GM18511 (cell line): ENCODE results near the gene PEAR1.

Experiments used
- ATAC-seq: cut with Tn5 transposase; IDR thresholded peaks from one replicate; pipeline ENCODE4 v1.9.1; 2021; ENCODE audit warnings: mild to moderate bottlenecking, moderate library complexity; ENCODE audit not compliant: unreplicated experiment

Gene PEAR1

DNA sequence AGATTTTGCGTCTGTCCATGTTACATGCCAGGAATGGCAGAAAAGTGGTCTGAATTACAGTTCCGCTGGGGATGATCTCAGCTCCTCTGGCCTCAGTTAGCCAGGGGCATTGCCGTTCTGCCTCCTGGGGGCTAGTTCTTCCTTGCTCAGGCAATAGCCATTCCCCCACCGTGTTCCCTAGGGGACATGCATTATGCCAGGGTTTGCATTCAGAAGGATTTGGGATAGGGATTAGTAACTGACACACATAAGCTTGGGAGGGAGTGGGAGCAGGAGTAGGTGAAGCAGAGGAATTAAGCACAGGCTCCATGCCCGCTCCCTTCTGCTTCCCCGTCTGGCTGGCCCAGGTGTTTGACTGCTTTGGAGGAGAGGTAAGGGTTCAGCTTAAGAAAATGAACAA, 39.6 kb downstream of the PEAR1 start:
- ATAC-seq = no peak

DNA sequence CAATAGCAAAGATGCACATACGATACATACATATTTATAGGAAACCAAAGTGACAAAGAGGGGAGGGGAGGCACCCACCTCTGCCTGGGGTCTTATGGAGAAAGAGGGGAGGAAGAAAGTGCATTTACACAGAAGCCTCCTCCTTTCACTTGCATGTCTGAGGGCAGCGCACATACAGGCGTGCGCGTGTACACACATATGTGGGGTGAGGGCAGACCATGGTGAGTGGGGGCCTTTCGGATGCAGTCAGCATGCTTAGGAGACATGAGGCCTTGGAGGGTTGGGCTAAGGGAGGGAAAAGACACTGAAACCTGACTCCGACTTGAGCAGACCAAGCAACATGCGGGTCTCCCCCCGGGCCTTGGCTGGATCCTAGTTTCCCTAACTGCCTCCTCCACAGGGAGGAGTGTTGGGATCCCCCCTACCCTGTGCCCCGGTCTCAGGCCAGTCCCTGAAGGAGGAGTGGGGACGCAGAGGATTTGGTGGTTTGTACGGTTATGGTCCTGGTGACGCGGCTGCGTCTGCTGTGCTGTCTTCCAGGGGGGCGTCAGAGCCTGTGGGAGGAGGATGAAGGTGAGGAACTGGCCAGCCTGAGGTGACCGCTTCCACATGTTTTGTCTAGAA, 42.1 kb downstream of the PEAR1 start:
- ATAC-seq = no peak

DNA sequence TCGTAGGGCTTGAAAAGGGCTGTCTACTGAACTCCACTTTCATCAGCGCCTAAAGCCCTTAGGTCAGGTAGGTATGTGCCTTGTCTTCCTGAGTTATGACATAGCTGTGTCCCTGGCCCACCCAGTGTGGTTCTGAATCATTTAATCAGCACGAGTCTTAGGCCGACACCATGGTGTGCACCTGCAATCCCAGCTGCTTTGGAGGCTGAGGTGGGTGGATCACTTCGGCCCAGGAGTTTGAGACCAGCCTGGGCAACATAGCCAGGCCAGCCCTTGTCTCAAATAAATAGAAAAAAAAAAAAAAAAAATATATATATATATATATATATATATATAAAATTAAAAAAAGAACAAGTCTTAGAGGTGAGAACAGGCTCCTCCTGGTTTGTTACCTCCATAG, 42.7 kb downstream of the PEAR1 start:
- no peak for ATAC-seq

DNA sequence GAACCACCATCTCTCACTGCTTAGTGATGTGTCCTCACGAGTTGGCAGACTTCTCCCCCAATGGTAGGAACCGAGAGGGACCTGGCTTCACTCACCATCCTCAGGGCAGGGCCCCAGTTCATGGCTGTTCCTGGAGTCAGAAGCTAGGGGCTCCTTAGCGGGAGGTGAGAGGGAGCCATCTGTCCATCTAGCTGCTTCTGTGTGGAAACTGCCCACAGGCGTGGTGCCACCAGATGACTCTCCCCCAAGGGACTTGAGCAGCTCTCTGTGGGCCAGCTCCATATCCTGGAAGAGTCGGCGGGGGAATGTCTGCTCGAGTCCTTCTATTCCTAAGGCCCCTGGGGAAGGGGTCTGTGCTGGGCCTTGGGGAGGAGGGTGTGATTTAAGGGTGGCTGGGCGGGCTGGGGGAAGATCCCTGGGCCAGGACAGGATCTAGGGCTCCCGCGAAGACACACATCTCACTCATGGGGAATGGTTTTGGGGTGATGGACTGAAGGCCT, 43.3 kb downstream of the PEAR1 start:
- ATAC-seq = no peak

DNA sequence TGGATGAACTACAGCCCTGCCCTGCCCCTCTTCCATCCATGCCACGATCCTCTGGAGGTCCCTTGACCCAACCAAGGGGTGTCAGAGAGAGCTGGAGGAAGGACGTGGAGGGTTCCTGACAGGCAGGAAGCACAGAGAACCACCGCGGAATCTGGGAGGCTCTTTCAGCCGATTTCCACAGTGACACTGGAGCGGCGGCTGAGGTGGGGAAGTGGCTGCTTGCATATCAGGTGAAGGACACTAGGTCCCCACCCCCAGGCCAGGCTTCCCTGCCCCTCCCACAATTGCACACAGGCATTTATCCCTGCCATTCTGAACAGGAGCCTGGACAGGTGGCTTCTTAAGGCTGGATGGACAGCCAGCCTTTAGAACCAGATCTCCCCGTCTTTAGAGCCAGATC, 44.4 kb downstream of the PEAR1 start:
- ATAC-seq = no peak

DNA sequence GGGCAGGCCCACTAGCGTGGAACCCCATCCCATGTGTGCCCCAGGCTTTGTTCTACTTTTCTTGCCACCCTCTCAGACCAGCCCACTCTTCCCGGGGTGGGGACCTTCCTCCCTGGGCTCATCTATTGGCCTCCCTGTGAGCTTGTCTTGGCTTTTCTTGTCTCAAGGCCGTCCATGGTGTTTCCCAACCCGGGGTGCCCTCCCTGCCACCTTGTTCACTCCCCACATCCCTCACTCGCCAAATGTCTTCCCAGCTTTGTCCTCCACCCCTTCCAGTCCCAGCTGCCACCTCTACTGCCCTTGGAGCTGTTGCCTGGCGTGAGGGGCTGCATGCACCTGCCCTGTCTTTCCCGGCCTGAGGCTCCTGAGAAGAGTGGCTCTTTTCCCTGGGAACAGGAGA, 45.3 kb downstream of the PEAR1 start:
- no peak for ATAC-seq

DNA sequence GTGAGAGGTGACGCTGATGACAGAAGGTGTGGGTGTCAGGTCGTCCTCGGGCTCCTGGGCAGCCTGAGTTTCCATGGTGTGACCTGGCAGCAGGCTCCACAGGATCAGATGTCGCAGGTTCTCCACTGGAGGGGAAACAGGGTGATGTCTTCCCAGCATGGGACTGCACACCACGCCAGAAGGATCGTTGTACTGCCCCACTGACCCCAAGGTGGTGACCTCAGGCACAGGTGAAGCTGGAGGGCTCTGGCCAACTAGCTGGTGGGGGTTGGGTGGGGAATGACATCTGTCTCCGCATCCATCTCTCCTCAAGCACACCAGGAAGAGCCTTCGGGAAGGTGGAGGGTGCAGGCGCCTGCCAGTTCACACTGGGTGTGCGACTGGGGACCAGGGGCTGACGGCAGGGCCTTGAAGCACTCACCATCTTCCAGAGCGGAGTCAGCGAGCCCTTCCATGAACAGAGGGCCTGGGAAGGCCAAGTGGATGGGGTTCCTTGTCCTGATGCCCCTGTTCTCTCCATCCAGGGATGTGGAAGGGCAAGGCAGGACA, 46.3 kb downstream of the PEAR1 start:
- ATAC-seq = no peak

DNA sequence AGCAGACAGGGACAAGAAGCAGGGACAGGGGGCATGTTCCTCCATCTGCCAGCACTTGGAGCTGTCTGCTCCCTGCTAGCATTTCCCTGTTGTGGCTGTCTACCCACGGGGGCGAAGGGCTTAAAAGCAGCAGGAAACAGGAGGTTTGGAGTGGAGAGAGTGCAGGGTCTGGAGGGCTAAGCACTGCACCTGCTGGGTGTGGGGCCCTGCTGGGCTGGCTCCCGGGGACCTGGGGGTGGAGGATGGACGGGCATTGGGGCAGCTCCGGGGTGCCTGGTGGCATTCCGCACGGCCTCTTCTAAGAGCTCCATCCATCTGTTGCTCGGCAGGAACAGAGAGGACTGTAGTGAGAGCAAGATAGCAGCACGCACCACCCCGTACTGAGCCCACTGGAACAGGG, 48.2 kb downstream of the PEAR1 start:
- no peak for ATAC-seq

DNA sequence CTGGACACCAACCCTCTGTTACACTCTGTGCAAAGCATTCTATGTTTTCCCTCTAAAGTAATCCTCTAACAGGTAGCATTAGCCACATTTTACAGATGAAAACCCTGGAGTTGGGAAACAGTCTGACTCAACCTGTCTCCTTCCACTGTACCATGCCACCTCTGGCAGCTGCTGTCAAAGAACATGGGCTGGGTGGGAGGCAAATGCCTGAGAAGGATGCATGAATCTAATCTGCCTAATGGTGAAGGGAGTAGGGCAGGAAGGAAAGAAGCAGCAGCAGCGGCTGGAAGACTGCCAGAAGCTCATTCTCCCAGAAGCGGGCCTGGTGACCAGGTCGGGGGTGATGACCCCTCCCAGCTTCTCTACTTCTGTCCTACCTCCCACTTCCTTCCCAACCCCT, 48.7 kb downstream of the PEAR1 start:
- ATAC-seq = no peak

DNA sequence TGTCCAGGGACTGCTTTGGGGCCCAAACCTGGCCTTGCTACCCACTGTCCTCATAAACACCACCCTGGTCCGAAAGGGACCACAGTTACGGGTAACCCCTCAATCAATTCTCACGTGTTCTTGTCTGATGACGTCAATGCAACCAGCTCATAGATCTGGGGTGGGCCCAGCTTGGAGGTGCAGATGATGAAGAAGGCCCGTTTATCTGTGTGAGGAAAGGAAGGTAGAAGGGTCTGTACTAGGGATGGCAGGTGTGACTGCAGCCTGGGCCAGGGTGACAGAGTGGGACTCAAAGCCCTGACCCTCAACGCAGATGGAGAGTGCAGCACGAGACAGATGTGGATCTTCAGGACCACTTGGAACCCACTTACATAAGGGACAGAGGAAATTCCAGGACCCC, 49.1 kb downstream of the PEAR1 start:
- no peak for ATAC-seq

DNA sequence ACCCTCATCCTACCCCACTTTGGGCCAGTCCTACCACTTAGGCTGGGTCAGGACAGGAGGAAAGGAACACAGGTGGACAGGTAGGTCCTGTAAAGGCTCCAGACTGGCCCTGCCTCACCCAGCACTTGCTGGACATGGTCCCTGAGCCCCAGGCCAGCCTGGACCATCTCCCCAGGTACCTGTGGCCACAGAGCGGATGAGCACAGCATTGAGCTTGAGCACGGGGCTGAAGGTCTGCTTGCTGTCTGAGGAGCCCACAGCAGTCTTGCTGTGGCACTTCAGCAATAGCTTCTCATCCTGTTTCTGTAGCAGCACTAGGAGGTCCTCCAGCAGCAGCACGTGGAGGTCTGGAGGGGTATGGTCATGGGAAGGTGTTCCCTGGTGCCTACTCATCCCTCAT, 50.2 kb downstream of the PEAR1 start:
- no peak for ATAC-seq

DNA sequence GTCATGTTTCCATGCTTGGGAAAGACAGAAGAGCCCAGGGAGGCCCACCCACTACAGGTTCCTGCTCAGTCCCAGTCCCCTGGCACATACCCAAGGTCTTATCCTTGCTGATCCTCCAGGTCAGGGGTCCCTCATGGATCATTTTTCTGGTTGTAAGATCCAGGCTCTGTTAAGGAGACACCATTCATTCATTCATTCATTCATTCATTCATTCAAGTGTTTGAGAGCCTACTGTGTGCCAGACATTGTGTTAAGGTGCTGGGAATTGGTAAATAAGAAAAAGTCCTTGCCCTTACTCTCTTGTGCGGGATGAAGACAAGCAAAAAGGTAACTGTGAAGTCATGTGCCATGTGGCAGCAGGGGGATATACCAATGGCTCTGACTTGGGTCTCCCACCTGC, 50.8 kb downstream of the PEAR1 start:
- ATAC-seq = no peak

DNA sequence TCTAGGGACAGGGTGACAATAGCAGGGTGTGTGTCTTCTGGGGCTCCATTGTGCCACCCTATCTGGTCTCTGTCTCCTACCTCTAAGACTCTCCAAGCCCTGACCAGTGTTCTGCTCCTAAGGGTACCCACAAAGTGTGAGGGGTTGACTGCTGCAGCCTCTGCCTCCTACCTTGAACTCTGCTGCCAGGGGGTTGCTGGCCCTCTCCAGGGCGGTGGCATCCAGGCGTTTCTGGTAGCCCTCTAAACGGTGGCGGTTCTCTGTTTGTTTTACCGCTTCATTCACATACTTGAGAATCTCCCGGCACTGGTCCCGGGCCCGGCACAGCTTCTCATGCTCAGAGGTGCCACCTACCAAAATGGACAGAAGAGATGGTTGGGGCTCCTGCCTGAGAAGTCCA, 51.3 kb downstream of the PEAR1 start:
- no peak for ATAC-seq

DNA sequence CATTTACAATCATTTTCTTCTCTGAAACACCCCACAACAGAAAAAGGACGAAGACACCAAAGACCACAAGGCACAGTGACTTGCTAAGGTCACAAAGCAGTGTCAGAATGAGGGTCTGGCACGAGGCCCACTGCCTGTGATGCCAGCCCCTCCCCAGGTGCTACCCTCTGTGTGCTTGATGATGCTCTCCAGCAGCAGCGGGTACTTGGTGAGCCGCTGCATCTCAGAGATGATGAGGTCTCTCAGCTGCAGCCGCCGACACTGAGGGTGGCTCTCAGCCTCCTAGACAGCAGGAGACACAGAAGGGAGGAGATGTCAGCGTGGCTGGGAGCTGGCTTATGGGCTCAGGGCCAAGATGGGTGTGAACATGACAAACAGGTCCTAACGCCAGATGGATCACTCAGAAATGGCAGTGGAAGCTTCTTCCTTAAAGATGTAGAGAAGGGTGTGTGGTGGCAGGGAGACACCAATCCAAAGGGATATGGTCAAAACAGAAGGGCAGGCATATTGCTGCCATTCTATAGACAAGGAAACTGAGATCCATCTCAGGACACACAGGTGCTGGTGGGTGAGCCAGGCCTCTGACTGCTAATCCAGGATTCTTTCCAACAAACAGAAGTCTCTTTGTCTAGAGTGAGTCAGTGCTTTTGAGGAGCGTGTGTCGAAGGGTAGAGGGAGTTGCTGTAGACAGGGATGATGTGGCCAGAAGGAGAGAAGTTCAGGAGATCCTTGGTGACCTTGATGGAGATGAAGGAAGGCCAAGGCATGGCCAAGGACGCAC, 52.6 kb downstream of the PEAR1 start:
- no peak for ATAC-seq

DNA sequence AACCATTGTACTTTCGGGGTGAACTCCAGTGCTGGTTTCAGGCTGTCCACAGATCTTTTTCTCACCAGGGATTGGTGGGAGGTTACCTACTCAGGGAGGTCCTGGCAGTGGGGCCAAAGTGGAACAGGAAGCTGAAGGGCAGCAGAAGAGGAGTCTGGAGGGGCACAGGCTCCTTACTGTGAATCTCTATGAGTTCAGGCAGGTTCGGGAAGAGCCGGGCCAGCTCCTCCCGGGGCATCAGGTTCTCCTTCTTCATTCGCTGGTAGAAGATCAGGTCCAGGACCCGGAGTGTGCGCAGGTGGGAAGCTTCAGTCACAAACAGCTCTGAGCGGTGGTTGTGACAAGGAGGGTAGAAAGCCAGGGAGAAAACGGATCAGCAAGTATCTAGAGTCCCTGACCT, 53.6 kb downstream of the PEAR1 start:
- no peak for ATAC-seq

DNA sequence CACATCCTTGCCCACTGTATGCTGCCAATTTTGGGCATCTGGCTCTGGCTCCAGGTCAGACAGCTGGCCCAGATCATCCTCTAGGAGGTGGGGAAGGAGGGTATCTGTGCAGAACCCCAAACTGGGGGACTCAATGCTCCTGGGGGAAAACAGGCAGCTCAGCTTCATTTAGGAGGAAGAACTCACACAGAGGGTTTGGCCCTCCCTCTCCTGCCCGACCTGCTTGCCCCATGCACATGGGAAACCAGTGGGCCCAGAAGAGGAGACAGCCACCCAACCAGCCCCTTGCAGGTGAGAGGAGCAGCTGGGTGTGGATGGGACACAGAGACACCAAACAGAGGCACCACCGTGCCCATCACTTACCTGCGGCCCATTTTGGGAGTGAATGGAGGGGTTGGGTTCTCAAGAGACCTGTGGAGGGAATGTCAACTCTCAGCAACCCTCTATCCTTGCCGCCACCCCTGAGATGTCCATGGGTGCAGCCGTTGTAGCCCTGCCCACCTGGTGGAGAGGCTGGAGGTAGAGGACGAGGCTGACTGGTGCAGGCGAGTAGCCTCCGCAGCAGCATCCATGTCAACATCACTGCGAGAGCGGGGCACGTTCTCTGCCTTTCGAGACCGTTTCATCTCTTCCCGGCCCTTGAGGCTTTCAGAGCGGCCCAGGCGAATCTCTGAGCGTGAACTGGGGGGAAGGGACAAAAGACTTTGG, 54.5 kb downstream of the PEAR1 start:
- ATAC-seq = no peak

DNA sequence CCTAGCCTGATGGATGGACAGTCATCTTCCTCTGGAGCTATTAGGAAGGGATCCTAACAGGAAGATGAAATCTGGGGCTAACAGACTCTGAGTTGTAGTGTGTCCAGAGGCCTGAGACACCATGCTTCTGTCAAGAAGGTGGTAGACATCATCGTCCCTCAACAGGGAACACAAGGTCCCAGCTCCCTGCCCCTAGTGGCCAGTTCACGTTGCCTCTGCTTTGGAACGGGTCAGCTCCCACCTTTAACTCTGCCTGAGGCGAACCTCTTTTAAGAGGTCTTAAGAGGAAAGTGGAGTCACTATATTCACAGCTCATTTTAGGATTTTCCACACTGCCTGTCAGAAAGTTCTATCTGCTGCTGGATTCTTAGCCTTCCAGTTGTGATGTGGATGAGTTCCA, 55.2 kb downstream of the PEAR1 start:
- ATAC-seq = no peak

DNA sequence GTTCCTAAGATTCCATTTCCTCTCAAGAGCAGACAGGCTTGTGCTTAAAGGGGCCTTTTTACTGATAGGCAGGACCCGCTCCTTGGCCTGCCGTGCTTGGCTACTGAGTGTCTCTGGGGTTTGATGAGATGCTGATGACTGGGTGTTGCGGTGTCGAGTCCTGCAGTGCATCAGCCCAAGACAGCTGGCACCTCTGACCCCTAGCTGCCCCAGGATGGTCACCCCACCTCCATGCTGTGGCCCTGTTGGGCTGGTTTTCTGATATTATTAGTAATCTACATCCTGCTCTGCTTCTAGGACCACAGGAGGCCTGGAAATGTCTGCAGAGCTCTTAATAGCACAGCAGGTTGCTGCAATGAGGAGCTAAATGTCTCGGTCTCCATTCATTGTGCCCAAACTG, 55.6 kb downstream of the PEAR1 start:
- no peak for ATAC-seq

DNA sequence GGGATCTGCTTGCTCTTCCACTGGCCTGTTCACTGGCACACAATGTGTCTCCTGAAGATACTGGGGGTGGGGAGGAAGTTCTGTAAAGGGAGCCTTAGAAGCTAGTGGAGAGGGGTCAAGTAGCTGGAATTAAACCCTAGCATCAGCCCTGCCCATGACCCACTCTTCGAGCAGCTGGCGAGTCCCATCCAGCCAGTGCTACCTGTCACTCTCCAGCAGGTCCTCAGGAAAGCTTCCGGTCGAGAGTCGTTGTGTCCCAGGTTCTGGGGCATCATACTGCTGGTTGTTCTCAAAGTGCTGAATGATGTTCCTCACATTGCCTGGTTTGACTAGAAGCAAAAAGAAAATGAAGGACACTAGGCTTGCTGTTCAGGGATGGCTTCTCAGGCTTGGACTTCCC, 57.9 kb downstream of the PEAR1 start:
- no peak for ATAC-seq

DNA sequence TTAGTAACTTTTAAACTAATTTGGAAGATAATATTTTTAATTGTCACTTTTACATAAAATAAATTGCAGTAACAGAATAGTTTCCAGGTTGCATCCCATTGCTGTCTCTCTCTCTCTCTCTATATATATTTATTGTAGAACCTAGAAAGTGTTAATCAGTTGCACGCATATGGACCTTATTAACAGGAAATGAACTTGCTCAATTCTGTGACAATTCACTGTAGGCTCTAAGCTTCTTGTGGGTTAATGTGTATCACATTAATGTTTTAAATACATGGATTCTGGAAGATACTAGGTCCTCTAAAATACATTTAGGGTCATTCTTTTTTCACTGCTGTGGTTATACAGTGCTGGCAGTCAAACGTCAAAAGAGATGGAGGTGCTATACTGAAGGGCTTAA, 60.1 kb downstream of the PEAR1 start:
- ATAC-seq = no peak

DNA sequence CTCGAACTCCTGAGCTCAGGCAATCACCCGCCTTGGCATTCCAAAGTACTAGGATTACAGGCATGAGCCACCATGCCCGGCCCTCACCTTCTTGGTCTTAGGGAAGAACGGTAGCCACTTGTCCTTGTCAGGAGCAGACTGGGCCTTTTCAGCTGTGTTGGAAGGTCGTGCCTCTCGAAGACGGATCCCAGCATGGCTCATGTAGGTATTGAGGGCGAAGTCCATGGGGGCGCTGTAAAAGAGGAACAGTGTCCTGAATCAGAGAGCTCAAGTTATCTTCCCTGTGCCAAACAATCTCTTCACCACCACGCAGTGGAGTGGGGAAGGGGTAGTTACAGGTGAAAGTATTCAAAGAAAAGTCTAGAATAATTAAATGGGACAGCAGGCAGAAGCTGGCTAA, 62.8 kb downstream of the PEAR1 start:
- ATAC-seq = no peak

DNA sequence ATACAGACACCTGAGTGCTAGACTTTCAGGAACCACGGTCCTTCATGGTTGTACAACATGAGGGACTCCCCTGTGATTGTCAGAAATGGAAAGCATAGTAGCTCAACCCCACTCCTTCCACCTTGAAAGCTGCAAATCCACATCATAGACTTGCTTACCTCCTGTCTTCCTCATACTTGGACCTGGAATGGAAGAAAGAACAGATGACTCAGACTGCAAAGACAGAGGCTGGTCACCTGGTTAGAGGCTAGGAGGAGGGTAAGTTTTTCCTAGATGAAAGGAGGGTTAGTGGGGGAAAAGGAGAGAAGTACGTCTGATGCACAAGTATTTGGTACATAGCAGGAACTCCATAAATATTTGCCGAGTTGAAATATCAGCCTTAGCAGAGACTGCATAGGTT, 64.1 kb downstream of the PEAR1 start:
- ATAC-seq = no peak
